ENCODE measurements around the gene LHPP. TPM values are rescaled to one million over a fixed set of nuclear protein-coding genes. Genes with fewer than 3 reads are reported as not detected.

LHPP gene
- total RNA-seq, 1 donor from 2014 or later: 15.2 TPM

DNA sequence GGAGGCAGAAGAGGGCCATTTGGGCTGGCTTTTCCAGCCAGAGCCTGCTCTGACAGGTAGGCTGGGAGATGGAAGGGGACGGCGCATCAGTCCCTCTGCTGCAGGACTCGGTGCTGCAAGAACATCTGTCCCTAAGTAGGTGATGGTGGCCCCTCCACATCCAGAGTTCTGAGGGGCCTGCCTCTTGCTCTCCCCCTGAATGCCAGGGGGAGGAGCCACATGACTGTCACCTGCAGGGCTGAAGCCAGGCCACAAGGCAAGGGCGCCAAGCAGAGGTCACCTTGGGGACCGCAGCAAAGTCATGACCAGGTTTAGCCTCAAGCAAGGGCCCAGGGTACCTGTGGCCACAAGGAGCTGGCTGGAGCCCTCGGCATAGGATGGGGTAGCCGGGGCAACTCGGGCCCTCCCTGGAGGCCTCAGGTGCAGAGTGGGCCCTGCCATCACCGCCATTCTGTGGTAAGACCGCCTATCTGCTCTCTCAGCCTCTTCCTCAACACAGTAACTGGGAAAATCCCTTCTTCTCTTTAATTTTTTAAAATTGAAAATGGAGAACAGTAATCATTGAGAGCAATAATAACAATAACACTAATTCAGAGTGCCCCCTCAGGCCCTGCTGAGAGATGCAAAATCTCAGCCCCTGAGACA is 183.3 kb downstream of the LHPP start:
- no peak for DNase-seq (ENCODE audit: low spot score, unreplicated experiment)
- H3K4me1 Mint-ChIP-seq (ENCODE audit: low read depth): peaks cover 11% of the 10 kb centered on the region

DNA sequence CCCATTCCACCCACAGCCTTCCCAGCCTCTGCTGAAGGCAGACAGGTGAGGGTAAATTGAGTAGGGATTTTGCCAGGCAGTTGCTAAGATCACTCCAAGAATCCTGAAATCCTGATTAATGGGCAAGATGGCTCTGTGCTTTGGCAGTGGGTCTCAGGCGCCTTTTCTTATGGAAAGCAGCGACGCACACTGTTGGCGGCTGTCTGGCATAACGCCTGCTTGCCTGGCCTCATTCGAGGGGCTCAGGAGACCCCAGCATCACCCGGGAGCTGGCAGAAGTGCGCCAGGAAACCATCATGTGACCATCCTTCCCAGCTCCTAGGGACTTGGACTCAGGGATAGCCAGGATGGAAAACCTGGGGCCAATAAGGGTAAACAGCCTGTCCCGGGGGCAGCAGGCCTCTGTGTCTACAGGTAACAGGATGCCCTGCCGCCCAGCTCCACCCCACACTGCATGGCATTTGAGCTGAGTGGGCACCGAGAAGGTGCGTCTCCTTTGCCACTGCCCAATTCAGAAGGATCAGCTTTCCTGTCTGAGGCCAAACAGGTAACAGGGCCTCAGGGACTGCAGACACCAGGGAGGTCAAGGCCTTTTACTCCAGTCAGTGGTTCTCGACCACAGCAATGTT is 184.0 kb downstream of the LHPP start:
- TF ChIP-seq, protein P1, sequence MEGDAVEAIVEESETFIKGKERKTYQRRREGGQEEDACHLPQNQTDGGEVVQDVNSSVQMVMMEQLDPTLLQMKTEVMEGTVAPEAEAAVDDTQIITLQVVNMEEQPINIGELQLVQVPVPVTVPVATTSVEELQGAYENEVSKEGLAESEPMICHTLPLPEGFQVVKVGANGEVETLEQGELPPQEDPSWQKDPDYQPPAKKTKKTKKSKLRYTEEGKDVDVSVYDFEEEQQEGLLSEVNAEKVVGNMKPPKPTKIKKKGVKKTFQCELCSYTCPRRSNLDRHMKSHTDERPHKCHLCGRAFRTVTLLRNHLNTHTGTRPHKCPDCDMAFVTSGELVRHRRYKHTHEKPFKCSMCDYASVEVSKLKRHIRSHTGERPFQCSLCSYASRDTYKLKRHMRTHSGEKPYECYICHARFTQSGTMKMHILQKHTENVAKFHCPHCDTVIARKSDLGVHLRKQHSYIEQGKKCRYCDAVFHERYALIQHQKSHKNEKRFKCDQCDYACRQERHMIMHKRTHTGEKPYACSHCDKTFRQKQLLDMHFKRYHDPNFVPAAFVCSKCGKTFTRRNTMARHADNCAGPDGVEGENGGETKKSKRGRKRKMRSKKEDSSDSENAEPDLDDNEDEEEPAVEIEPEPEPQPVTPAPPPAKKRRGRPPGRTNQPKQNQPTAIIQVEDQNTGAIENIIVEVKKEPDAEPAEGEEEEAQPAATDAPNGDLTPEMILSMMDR (IDR thresholded peaks at IDR 0.05; ENCODE audit: unreplicated experiment): no peak
- H3K4me1 Mint-ChIP-seq (ENCODE audit: low read depth): peaks cover 9% of the 10 kb centered on the region
- no peak overlapping the region for H3K4me3 Mint-ChIP-seq (ENCODE audit: low read depth)
- no peaks in the 10 kb centered on the region for H3K36me3 Mint-ChIP-seq (ENCODE audit: insufficient read depth)
- no peaks in the 10 kb centered on the region for H3K9me3 Mint-ChIP-seq (ENCODE audit: low read depth)
- H3K27me3 Mint-ChIP-seq: no peaks in the 10 kb centered on the region
- no peak overlapping the region for H3K27ac Mint-ChIP-seq
- no peak for DNase-seq (ENCODE audit: low spot score, unreplicated experiment)

More for the DNA sequence above, 183.3 kb downstream of the LHPP start:
- Mint-ChIP-seq H3K27ac (no peak overlapping the region), H3K9me3 (ENCODE audit: low read depth) (no peaks in the 10 kb centered on the region), H3K4me3 (ENCODE audit: low read depth) (no peak overlapping the region), H3K27me3 (no peaks in the 10 kb centered on the region), H3K36me3 (ENCODE audit: insufficient read depth) (no peaks in the 10 kb centered on the region)
- TF ChIP-seq, protein P1 (IDR thresholded peaks at IDR 0.05; ENCODE audit: unreplicated experiment): no peak

DNA sequence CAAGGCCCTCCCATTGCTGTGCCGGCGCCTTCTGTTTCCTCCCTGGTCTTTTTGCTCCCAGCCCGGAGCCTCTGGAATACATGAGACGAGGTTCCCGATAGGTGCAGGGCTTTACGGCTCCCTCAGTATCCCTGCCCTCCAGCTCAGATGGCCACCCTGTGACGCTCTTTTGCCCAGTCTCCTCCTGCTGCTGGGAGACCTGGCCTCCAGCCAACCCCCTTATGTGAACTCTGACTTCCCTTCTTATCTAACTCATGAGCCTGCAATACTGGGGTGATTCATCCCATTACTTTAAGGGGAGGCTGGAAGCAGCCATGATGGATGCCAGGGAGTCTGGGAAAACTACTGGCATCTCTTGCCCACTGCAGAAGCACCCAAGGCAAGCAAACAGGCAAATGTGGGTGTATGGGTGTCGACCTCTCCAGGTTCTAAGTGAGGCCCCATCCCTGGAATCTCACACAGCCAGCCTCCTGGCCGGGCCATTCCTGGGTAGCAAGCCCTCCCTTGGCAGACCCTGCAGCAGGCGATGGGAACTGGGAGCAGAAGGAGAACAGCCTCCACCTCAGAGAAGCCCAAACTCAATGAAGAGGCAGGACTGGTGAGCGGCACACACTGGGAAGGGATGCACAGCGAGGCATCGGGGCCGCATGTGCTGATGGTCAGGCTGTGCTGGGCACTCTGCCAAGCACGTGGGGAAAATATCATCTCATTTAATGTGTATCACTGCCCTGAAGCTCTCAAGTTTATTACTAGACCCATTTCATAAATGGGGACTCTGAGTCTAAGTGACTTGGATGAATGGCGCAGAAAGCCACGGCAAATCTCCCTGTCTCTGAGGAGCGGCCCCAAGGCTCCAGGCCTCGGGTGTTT is 185.1 kb downstream of the LHPP start:
- no peaks in the 10 kb centered on the region for H3K9me3 Mint-ChIP-seq (ENCODE audit: low read depth)
- no peak for DNase-seq (ENCODE audit: low spot score, unreplicated experiment)
- no peak overlapping the region for H3K27ac Mint-ChIP-seq
- H3K36me3 Mint-ChIP-seq (ENCODE audit: insufficient read depth): no peaks in the 10 kb centered on the region
- H3K27me3 Mint-ChIP-seq: no peaks in the 10 kb centered on the region
- H3K4me1 Mint-ChIP-seq (ENCODE audit: low read depth): peaks cover 2% of the 10 kb centered on the region
- TF ChIP-seq, protein P1 (IDR thresholded peaks at IDR 0.05; ENCODE audit: unreplicated experiment): no peak
- H3K4me3 Mint-ChIP-seq (ENCODE audit: low read depth): no peak overlapping the region

DNA sequence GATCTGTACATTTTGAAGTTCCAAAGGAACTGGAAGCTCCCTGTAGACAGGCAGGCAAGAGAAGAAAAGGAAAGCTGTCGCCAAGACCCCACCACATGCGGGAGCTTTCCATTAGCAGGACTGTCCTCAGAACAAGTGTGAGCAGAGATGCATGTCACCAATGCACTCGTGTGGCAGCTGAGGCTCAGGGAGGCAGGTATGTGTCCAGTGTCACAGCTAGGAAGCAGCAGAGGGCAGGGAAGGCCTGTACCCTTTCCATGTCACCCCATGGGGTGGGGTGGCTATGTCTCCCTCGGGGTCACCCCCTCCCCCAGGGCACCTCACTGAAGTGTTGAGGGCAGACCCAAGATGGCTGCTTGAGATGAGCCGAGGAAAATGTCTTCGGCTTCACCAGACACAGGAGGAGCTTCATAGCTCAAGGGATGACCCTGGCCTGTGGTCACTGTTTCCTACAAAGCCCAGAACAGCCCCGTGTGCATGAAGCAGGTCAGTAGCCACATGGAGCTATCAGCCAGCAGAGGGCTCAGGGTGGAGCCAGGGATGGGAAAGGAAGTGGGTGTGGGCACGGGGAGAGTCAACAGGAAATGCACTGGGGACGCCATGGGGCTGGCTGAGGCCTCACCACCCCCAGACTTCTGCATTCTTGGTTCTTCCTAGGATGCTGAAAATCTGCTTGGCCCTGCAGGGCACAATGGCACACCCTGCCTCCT is 186.0 kb downstream of the LHPP start:
- H3K4me3 Mint-ChIP-seq (ENCODE audit: low read depth): no peak overlapping the region
- H3K27me3 Mint-ChIP-seq: no peaks in the 10 kb centered on the region
- H3K27ac Mint-ChIP-seq: no peak overlapping the region
- no peaks in the 10 kb centered on the region for H3K9me3 Mint-ChIP-seq (ENCODE audit: low read depth)
- H3K4me1 Mint-ChIP-seq (ENCODE audit: low read depth): peaks cover 2% of the 10 kb centered on the region
- no peak for DNase-seq (ENCODE audit: low spot score, unreplicated experiment)
- H3K36me3 Mint-ChIP-seq (ENCODE audit: insufficient read depth): no peaks in the 10 kb centered on the region
- TF ChIP-seq, protein P1 (IDR thresholded peaks at IDR 0.05; ENCODE audit: unreplicated experiment): no peak

DNA sequence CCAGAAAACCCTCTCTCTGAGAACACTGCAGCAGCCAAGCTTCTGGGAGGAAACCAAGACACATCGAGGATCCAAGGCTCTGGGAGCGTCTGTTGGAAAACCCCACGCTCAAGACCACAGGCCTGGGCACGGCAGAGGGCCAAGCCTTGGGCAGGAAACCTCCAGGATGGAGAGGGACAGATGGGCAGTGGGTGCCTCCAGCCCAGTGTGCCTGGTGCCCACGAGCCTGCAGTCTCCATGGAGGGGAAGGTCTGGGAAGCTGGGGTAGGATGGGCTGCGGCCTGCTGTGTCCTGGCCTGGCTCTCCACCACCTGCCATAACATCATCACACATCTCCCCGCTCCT is 186.5 kb downstream of the LHPP start:
- H3K27ac Mint-ChIP-seq: no peak overlapping the region
- TF ChIP-seq, protein P1 (IDR thresholded peaks at IDR 0.05; ENCODE audit: unreplicated experiment): no peak
- no peaks in the 10 kb centered on the region for H3K27me3 Mint-ChIP-seq
- H3K36me3 Mint-ChIP-seq (ENCODE audit: insufficient read depth): no peaks in the 10 kb centered on the region
- no peaks in the 10 kb centered on the region for H3K9me3 Mint-ChIP-seq (ENCODE audit: low read depth)
- no peak for DNase-seq (ENCODE audit: low spot score, unreplicated experiment)
- H3K4me1 Mint-ChIP-seq (ENCODE audit: low read depth): no peaks in the 10 kb centered on the region
- H3K4me3 Mint-ChIP-seq (ENCODE audit: low read depth): no peak overlapping the region

Data from progenitor cell of endocrine pancreas (in vitro differentiated cells).